Activated CD4-positive, alpha-beta memory T cell treated with anti-CD3 and anti-CD28 coated beads for 36 hours (primary cell): Measurements from ENCODE around the gene CCZ1. TPM values are rescaled to one million over a fixed set of nuclear protein-coding genes. Genes with fewer than 3 reads are reported as not detected.
"Not testable (repeated sequence)": the region's sequence is repeated elsewhere in the genome, so short reads cannot be mapped to it uniquely, and the experiment has no call there.

Experiments
- CTCF ChIA-PET: fragments of 350-600 bp; sonication (Branson Sonifier 250); formaldehyde crosslinking; loops from one replicate; lab custom pipeline; 2021; ENCODE audit warnings: antibody characterized with exemption, inconsistent platforms; lab: Charles Lee
- POLR2A ChIA-PET: fragments of 350-600 bp; sonication (Branson Sonifier 250); formaldehyde crosslinking; loops from one replicate; lab custom pipeline; 2021; ENCODE audit warnings: antibody characterized with exemption; lab: Charles Lee
- DNase-seq: peaks from one replicate; pipeline ENCODE4 v3.0.0-alpha.2; 2020
- H3K27ac Mint-ChIP-seq: one replicate; pipeline ENCODE4 v1.8.0; 2021; ENCODE audit warnings: mixed read lengths
- H3K27me3 Mint-ChIP-seq: one replicate; pipeline ENCODE4 v1.8.0; 2021; ENCODE audit warnings: mixed read lengths
- H3K36me3 Mint-ChIP-seq: one replicate; pipeline ENCODE4 v1.8.0; 2021; ENCODE audit warnings: mixed read lengths
- H3K4me1 Mint-ChIP-seq: one replicate; pipeline ENCODE4 v1.8.0; 2021; ENCODE audit warnings: low read depth, mixed read lengths
- H3K4me3 Mint-ChIP-seq: one replicate; pipeline ENCODE4 v1.8.0; 2021; ENCODE audit warnings: mild to moderate bottlenecking, mixed read lengths
- H3K9me3 Mint-ChIP-seq: one replicate; pipeline ENCODE4 v1.8.0; 2021; ENCODE audit warnings: mixed read lengths
- intact Hi-C: fragments of 100-400 bp; cut with micrococcal nuclease; formaldehyde crosslinking; loops from one replicate; pipeline ENCODE4 v1.15.1; 2023
- total RNA-seq, 2 experiments: library from RNA; stranded (reverse); gene quantifications; one replicate each; pipeline ENCODE4 v1.2.3, GENCODE V29; 2021

CCZ1 gene
- total RNA-seq, 2 experiments from 2014 or later: 96.2 to 110 TPM

GRCh38 chr7:5872326-5872725 is 26.2 kb upstream of the CCZ1 start:
- intact Hi-C loops: no loop called here
- H3K27ac Mint-ChIP-seq: no peak overlapping the region
- no peaks in the 10 kb centered on the region for H3K27me3 Mint-ChIP-seq
- ChIA-PET CTCF (no interaction called here), POLR2A (no interaction called here)
- no peak for DNase-seq
- no peak overlapping the region for H3K4me3 Mint-ChIP-seq
- H3K36me3 Mint-ChIP-seq: peaks cover 2% of the 10 kb centered on the region
- H3K9me3 Mint-ChIP-seq: no peaks in the 10 kb centered on the region
- H3K4me1 Mint-ChIP-seq: no peaks in the 10 kb centered on the region

- intact Hi-C loops, H3K27me3 Mint-ChIP-seq, H3K4me3 Mint-ChIP-seq, H3K9me3 Mint-ChIP-seq, H3K4me1 Mint-ChIP-seq, H3K36me3 Mint-ChIP-seq, POLR2A ChIA-PET, CTCF ChIA-PET, DNase-seq, H3K27ac Mint-ChIP-seq: not testable (repeated sequence)
Measured at GRCh38 chr7:5879591-5879990, 18.9 kb upstream of the CCZ1 start.

GRCh38 chr7:5880106-5880505 is 18.4 kb upstream of the CCZ1 start:
- DNase-seq, intact Hi-C loops, H3K9me3 Mint-ChIP-seq, POLR2A ChIA-PET, H3K27ac Mint-ChIP-seq, H3K36me3 Mint-ChIP-seq, H3K27me3 Mint-ChIP-seq, H3K4me1 Mint-ChIP-seq, H3K4me3 Mint-ChIP-seq, CTCF ChIA-PET: not testable (repeated sequence)

GRCh38 chr7:5884431-5884830 is 14.1 kb upstream of the CCZ1 start:
- H3K36me3 Mint-ChIP-seq, intact Hi-C loops, POLR2A ChIA-PET, H3K4me1 Mint-ChIP-seq, CTCF ChIA-PET, DNase-seq, H3K9me3 Mint-ChIP-seq, H3K4me3 Mint-ChIP-seq, H3K27ac Mint-ChIP-seq, H3K27me3 Mint-ChIP-seq: not testable (repeated sequence)

GRCh38 chr7:5888021-5888420 is 10.5 kb upstream of the CCZ1 start:
- H3K27ac Mint-ChIP-seq, H3K4me1 Mint-ChIP-seq, H3K27me3 Mint-ChIP-seq, CTCF ChIA-PET, POLR2A ChIA-PET, DNase-seq, H3K36me3 Mint-ChIP-seq, H3K9me3 Mint-ChIP-seq, H3K4me3 Mint-ChIP-seq, intact Hi-C loops: not testable (repeated sequence)

- DNase-seq, POLR2A ChIA-PET, CTCF ChIA-PET, H3K36me3 Mint-ChIP-seq, H3K4me1 Mint-ChIP-seq, H3K27ac Mint-ChIP-seq, H3K9me3 Mint-ChIP-seq, intact Hi-C loops, H3K4me3 Mint-ChIP-seq, H3K27me3 Mint-ChIP-seq: not testable (repeated sequence)
Measured at GRCh38 chr7:5890244-5890643, 8.3 kb upstream of the CCZ1 start.

- intact Hi-C loops: no loop called here
- POLR2A ChIA-PET: interaction anchor here (0.6 kb wide), 1 partner anchor 293 kb away, joined by 3 read pairs; no protein-coding TSS in a partner anchor
- Mint-ChIP-seq H3K36me3 (no peaks in the 10 kb centered on the region), H3K4me3 (no peak overlapping the region), H3K27ac (no peak overlapping the region), H3K27me3 (no peaks in the 10 kb centered on the region), H3K4me1 (no peaks in the 10 kb centered on the region), H3K9me3 (no peaks in the 10 kb centered on the region)
- no peak for DNase-seq
- CTCF ChIA-PET: no interaction called here
Measured at GRCh38 chr7:5892498-5892897, 6.0 kb upstream of the CCZ1 start.

GRCh38 chr7:5897369-5897919 is 1.1 kb upstream of the CCZ1 start:
- peak overlapping the region; percentile 40 for H3K4me3 Mint-ChIP-seq
- POLR2A ChIA-PET, H3K27me3 Mint-ChIP-seq, H3K36me3 Mint-ChIP-seq, intact Hi-C loops, CTCF ChIA-PET, H3K9me3 Mint-ChIP-seq, DNase-seq: not testable (repeated sequence)
- peaks cover 10% of the 10 kb centered on the region for H3K4me1 Mint-ChIP-seq
- peak overlapping the region; percentile 47 for H3K27ac Mint-ChIP-seq

- intact Hi-C loops, DNase-seq, H3K9me3 Mint-ChIP-seq, H3K27ac Mint-ChIP-seq, H3K27me3 Mint-ChIP-seq, H3K4me1 Mint-ChIP-seq, H3K4me3 Mint-ChIP-seq, CTCF ChIA-PET, POLR2A ChIA-PET: not testable (repeated sequence)
- H3K36me3 Mint-ChIP-seq: peaks cover 11% of the 10 kb centered on the region
Measured at GRCh38 chr7:5903002-5903401, 4.5 kb downstream of the CCZ1 start.

- POLR2A ChIA-PET, DNase-seq, H3K27me3 Mint-ChIP-seq, H3K4me3 Mint-ChIP-seq, H3K9me3 Mint-ChIP-seq, H3K4me1 Mint-ChIP-seq, H3K27ac Mint-ChIP-seq, CTCF ChIA-PET, intact Hi-C loops: not testable (repeated sequence)
- peaks cover 15% of the 10 kb centered on the region for H3K36me3 Mint-ChIP-seq
Measured at GRCh38 chr7:5904726-5905125, 6.2 kb downstream of the CCZ1 start.

GRCh38 chr7:5908835-5909234 is 10.3 kb downstream of the CCZ1 start:
- intact Hi-C loops, H3K9me3 Mint-ChIP-seq, POLR2A ChIA-PET, H3K27me3 Mint-ChIP-seq, H3K4me1 Mint-ChIP-seq, H3K4me3 Mint-ChIP-seq, DNase-seq, H3K27ac Mint-ChIP-seq: not testable (repeated sequence)
- peaks cover 21% of the 10 kb centered on the region for H3K36me3 Mint-ChIP-seq
- CTCF ChIA-PET: interaction anchor here (0.6 kb wide), 1 partner anchor 528 kb away, joined by 3 read pairs; no protein-coding TSS in a partner anchor

- CTCF ChIA-PET, POLR2A ChIA-PET, DNase-seq, H3K27ac Mint-ChIP-seq, H3K9me3 Mint-ChIP-seq, H3K27me3 Mint-ChIP-seq, H3K4me3 Mint-ChIP-seq, H3K4me1 Mint-ChIP-seq, intact Hi-C loops, H3K36me3 Mint-ChIP-seq: not testable (repeated sequence)
Measured at GRCh38 chr7:5916529-5916928, 18.0 kb downstream of the CCZ1 start.

- CTCF ChIA-PET, H3K4me3 Mint-ChIP-seq, POLR2A ChIA-PET, H3K4me1 Mint-ChIP-seq, H3K9me3 Mint-ChIP-seq, H3K27me3 Mint-ChIP-seq, intact Hi-C loops, DNase-seq, H3K27ac Mint-ChIP-seq, H3K36me3 Mint-ChIP-seq: not testable (repeated sequence)
Measured at GRCh38 chr7:5924180-5924579, 25.6 kb downstream of the CCZ1 start.
